ENCODE data around the gene KCTD11. TPM values are rescaled to one million over a fixed set of nuclear protein-coding genes. Genes with fewer than 3 reads are reported as not detected.

KCTD11 gene
- polyA plus RNA-seq, 1 experiment = 12.1 TPM

GRCh38 chr17:7389924-7390910 lies 38.3 kb downstream of the KCTD11 start:
- TF ChIP-seq CTCF (IDR thresholded peaks at IDR 0.05; ENCODE audit: low read depth, low read length) = no peak
- POLR2A ChIA-PET = interaction anchor here (0.6 kb wide), 1 partner anchor 72 kb away, joined by 3 read pairs; no protein-coding TSS in a partner anchor
- Histone ChIP-seq H3K9me3 (ENCODE audit: control insufficient read depth, insufficient read depth, low read length) (no peaks in the 10 kb centered on the region; the same call in 1 of the 2 replicates), H3K4me3 (ENCODE audit: low read depth, low read length) (no peak overlapping the region), H3K27me3 (ENCODE audit: control insufficient read depth, insufficient read depth, low read length) (no peaks in the 10 kb centered on the region), H3K27ac (ENCODE audit: low read depth, low read length) (no peak overlapping the region)
- CTCF ChIA-PET = no interaction called here
- DNase-seq (ENCODE audit: low read depth, low spot score) = no peak

- Histone ChIP-seq H3K4me3 (ENCODE audit: low read depth, low read length) (no peak overlapping the region), H3K27ac (ENCODE audit: low read depth, low read length) (no peak overlapping the region), H3K9me3 (ENCODE audit: control insufficient read depth, insufficient read depth, low read length) (no peaks in the 10 kb centered on the region; the same call in 1 of the 2 replicates), H3K27me3 (ENCODE audit: control insufficient read depth, insufficient read depth, low read length) (no peaks in the 10 kb centered on the region)
- POLR2A ChIA-PET = interaction anchor here (0.6 kb wide), 1 partner anchor 71 kb away, joined by 3 read pairs; no protein-coding TSS in a partner anchor
- CTCF ChIA-PET = no interaction called here
- no peak for TF ChIP-seq CTCF (IDR thresholded peaks at IDR 0.05; ENCODE audit: low read depth, low read length)
- no peak for DNase-seq (ENCODE audit: low read depth, low spot score)
These were observed 39.3 kb downstream of the KCTD11 start for GRCh38 chr17:7391307-7391706.

GRCh38 chr17:7392696-7393612 lies 41.0 kb downstream of the KCTD11 start:
- DNase-seq (ENCODE audit: low read depth, low spot score) = no peak
- CTCF ChIA-PET = interaction anchor here (0.6 kb wide), 1 partner anchor 40 kb away, joined by 3 read pairs; no protein-coding TSS in a partner anchor
- no peaks in the 10 kb centered on the region for H3K27me3 ChIP-seq (ENCODE audit: control insufficient read depth, insufficient read depth, low read length)
- H3K27ac ChIP-seq (ENCODE audit: low read depth, low read length) = no peak overlapping the region
- POLR2A ChIA-PET = no interaction called here
- no peak for TF ChIP-seq CTCF (IDR thresholded peaks at IDR 0.05; ENCODE audit: low read depth, low read length)
- peak overlapping the region; percentile 87 for H3K4me3 ChIP-seq (ENCODE audit: low read depth, low read length)
- no peaks in the 10 kb centered on the region; the same call in 1 of the 2 replicates for H3K9me3 ChIP-seq (ENCODE audit: control insufficient read depth, insufficient read depth, low read length)

GRCh38 chr17:7393613-7394451 lies 41.9 kb downstream of the KCTD11 start:
- H3K27me3 ChIP-seq (ENCODE audit: control insufficient read depth, insufficient read depth, low read length) = no peaks in the 10 kb centered on the region
- peak overlapping the region; percentile 78 for H3K27ac ChIP-seq (ENCODE audit: low read depth, low read length)
- no peak for DNase-seq (ENCODE audit: low read depth, low spot score)
- peak overlapping the region; percentile 87 for H3K4me3 ChIP-seq (ENCODE audit: low read depth, low read length)
- no peak for TF ChIP-seq CTCF (IDR thresholded peaks at IDR 0.05; ENCODE audit: low read depth, low read length)
- ChIA-PET CTCF (interaction anchor here (0.5 to 2.4 kb wide), 4 partner anchors 10 to 141 kb away, joined by 3 to 7 read pairs (median 3); partner anchors contain the start of genes TMEM256 and TMEM95), POLR2A (interaction anchor here (1.0 to 2.0 kb wide), 2 partner anchors 10 to 13 kb away, joined by 3 to 8 read pairs; partner anchors contain the start of gene TMEM256)
- no peaks in the 10 kb centered on the region; the same call in 1 of the 2 replicates for H3K9me3 ChIP-seq (ENCODE audit: control insufficient read depth, insufficient read depth, low read length)

Measured in AG04450 (cell line).